Transverse colon (tissue), 4 donors: ENCODE data around the gene AGMAT.

Experiments
- CTCF ChIP-seq, 5 experiments: fragments of 200-600 bp in 3 of 5; fragments of 450-650 bp in 2 of 5; sonication (generic) in 3 of 5; IDR thresholded peaks; 1 replicate in 2 of 5; 2 replicates in 3 of 5; pipeline ENCODE4 v1.5.1; 2016 to 2017; ENCODE audit warnings: antibody characterized with exemption in 5 of 5, inconsistent platforms in 3 of 5, mild to moderate bottlenecking in 2 of 5, moderate library complexity in 1 of 5
- POLR2A ChIP-seq: fragments of 450-650 bp; IDR thresholded peaks from one replicate; pipeline ENCODE4 v1.6.1; 2016; ENCODE audit warnings: antibody characterized with exemption, mild to moderate bottlenecking, moderate library complexity
- POLR2AphosphoS5 ChIP-seq, 3 donors: sonication (generic); formaldehyde crosslinking; IDR thresholded peaks; one replicate each; pipeline ENCODE4 v1.6.1; 2016; ENCODE audit warnings: antibody characterized with exemption in 3 of 3

DNA sequence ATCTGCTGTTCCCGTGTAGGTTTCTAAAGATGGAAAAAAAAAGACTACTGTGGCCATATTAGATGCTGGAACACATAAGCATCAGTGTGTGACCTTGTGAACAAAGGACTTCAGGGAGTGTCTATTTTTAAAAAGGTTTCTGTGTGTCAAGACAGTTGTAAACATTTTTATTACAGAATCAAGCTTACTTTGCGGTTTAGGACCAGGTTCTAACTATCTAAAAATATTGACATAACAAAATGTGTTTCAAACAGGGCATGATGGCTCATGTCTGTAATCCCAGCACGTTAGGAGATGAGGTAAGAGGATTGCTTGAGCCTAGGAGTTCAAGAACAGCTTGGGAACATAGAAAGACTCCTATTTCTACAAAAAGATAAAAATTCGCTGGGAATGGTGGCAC lies 25.3 kb upstream of the AGMAT start:
- TF ChIP-seq CTCF (IDR thresholded peaks at IDR 0.05) (no peak), POLR2A (no peak), POLR2AphosphoS5 (IDR thresholded peaks at IDR 0.05) (no peak)
